Heart right ventricle (tissue), 16 donors: ENCODE data around the gene COPRS. TPM values are rescaled to one million over a fixed set of nuclear protein-coding genes. Genes with fewer than 3 reads are reported as not detected.
"Not testable (repeated sequence)": the region's sequence is repeated elsewhere in the genome, so short reads cannot be mapped to it uniquely, and the experiment has no call there.

Experiments
- ATAC-seq, 8 donors: fragments of 200-7000 bp; cut with Tn5 transposase; one replicate each; pipeline ENCODE4 v1.9.1; 2020; ENCODE audit warnings: mild to moderate bottlenecking in 8 of 8, moderate library complexity in 8 of 8, moderate number of reproducible peaks in 1 of 8
- DNase-seq, 2 donors: peaks; one replicate each; pipeline ENCODE4 v3.0.0-alpha.2; 2020
- H3K27ac ChIP-seq, 10 donors: fragments of 200-600 bp; sonication (generic) in 2 of 10; one replicate each; pipeline versions ENCODE4 v1.5.0 to v1.8.0; 2020 to 2022; ENCODE audit warnings: mild to moderate bottlenecking in 3 of 10
- H3K27me3 ChIP-seq, 7 donors: fragments of 200-600 bp; one replicate each; pipeline ENCODE4 v1.8.0; 2021 to 2022; ENCODE audit warnings: mild to moderate bottlenecking in 2 of 7
- H3K36me3 ChIP-seq, 9 donors: fragments of 200-600 bp; sonication (generic) in 1 of 9; one replicate each; pipeline versions ENCODE4 v1.5.0 to v1.8.0; 2020 to 2022; ENCODE audit warnings: mild to moderate bottlenecking in 2 of 9
- H3K4me1 ChIP-seq, 9 donors: fragments of 200-600 bp; sonication (generic) in 1 of 9; one replicate each; pipeline versions ENCODE4 v1.5.0 to v1.8.0; 2020 to 2022; ENCODE audit warnings: mild to moderate bottlenecking in 4 of 9
- H3K4me3 ChIP-seq, 10 donors: fragments of 200-600 bp; sonication (generic) in 2 of 10; one replicate each; pipeline versions ENCODE4 v1.5.0 to v1.8.0; 2020 to 2022; ENCODE audit warnings: mild to moderate bottlenecking in 7 of 10, moderate library complexity in 2 of 10
- H3K9me3 ChIP-seq, 11 donors: fragments of 200-600 bp in 10 of 11; sonication (generic) in 2 of 11; one replicate each; pipeline versions ENCODE4 v1.5.0 to v1.8.0; 2013 to 2022; ENCODE audit warnings: mild to moderate bottlenecking in 2 of 11, control low read depth in 1 of 11, moderate library complexity in 1 of 11
- CTCF ChIP-seq, 9 donors: fragments of 200-600 bp; sonication (generic) in 2 of 9; IDR thresholded peaks; one replicate each; pipeline versions ENCODE4 v1.5.0 to v1.8.0; 2021 to 2022; ENCODE audit warnings: antibody characterized with exemption in 9 of 9, mild to moderate bottlenecking in 5 of 9, moderate library complexity in 1 of 9
- WGBS, 2 donors: extraction: QIAGEN DNeasy Blood & Tissue Kit; methylation state at CpG; one replicate each; pipeline ENCODE4 v1.1.7; 2013; ENCODE audit warnings: inconsistent platforms in 1 of 2; 5-methylcytosine and 5-hydroxymethylcytosine counted together
- intact Hi-C, 10 donors: fragments of 100-400 bp; cut with DNase I; formaldehyde crosslinking; loops; one replicate each; pipeline versions ENCODE4 v1.11.1 to v1.14.2; 2022
- polyA plus RNA-seq, 2 donors: library from polyadenylated mRNA; stranded (reverse); fragments of 200-250 nt; gene quantifications; one replicate each; pipeline ENCODE4 v1.2.3, GENCODE V29; 2013
- total RNA-seq, 10 donors: library from RNA; stranded (reverse); fragmentation: NEBNext Ultra II Directional in 3 of 10; extraction: Animal tissue kit (Norgen Biotek cat#: 25700) in 3 of 10; gene quantifications; one replicate each; pipeline versions ENCODE4 v1.2.1 to v1.2.4, GENCODE V29; 2021 to 2023
- donor health status: Arrhythmogenic right ventricular cardiomyopathy.
- donor health status: ischemic (EF 13 %, LVEDD 7.1; RV severe dilation, severe dysfunction).
- donor health status: healthy with polysubstance abuse.
- donor health status: DM: no; HTN: yes; CAD: no.
- donor health status: DM: no; HTN: no; CAD: no.
- donor health status: ischemic (EF 25% LVEDD 6.9; RV normal size, moderate dysfunction).
- donor health status: ischemic (EF 25% LVEDD 5.7; RV mildly dilated, moderate dysfunction).
- donor health status: healthy.
- donor health status: DM: yes; HTN: yes; CAD: no.
- donor health status: Ischemic cardiomyopathy.
- donor health status: ischemic (EF 35%, LVEDD 5.7; RV mildly dilated, moderate dysfunction).
- donor health status: nonischemic (EF 11% LVEDD 7.7; RV severe dilation, severe dysfunction).
- donor health status: DM: yes; HTN: yes; CAD: no.
- donor health status: PGD.
- donor health status: ischemic (EF 29% LVEDD 5.4; RV normal size, mild dysfunction).
- donor health status: nonischemic (EF 23%, LVEDD 6.1; RV moderate dilation, normal function).

Gene COPRS
- total and polyA plus RNA-seq, 12 donors: 41.3 to 87.5 (median 48.0) TPM

- ATAC-seq (no peak), DNase-seq (no peak)
- no peaks in the 10 kb centered on the region for H3K27me3 ChIP-seq
- no peak for TF ChIP-seq CTCF (IDR thresholded peaks at IDR 0.05)
- intact Hi-C loops: no loop called here
- no peaks in the 10 kb centered on the region for H3K36me3 ChIP-seq
- no peak overlapping the region for H3K4me3 ChIP-seq
- WGBS, 2 donors: 66 to 69% methylated on average over 12 of the region's 12 CpGs
- H3K9me3 ChIP-seq: no peaks in the 10 kb centered on the region
- no peak overlapping the region for H3K27ac ChIP-seq
- peaks cover 0 to 7% (median 0%) of the 10 kb centered on the region in 9 donors for H3K4me1 ChIP-seq
Measured at GRCh38 chr17:31830971-31831858, 27.8 kb downstream of the COPRS start.

GRCh38 chr17:31829649-31830048 lies 29.4 kb downstream of the COPRS start:
- DNase-seq (no peak), ATAC-seq (no peak)
- Histone ChIP-seq H3K36me3 (no peaks in the 10 kb centered on the region), H3K4me1 (peaks cover 0 to 11% (median 0%) of the 10 kb centered on the region in 9 donors), H3K9me3 (no peaks in the 10 kb centered on the region), H3K27ac (no peak overlapping the region), H3K4me3 (no peak overlapping the region), H3K27me3 (no peaks in the 10 kb centered on the region)
- no peak for TF ChIP-seq CTCF (IDR thresholded peaks at IDR 0.05)
- 96 to 98% methylated on average over 3 of the region's 3 CpGs for WGBS, 2 donors
- intact Hi-C loops: no loop called here

- 90 to 94% methylated on average over 4 of the region's 4 CpGs for WGBS, 2 donors
- H3K27me3 ChIP-seq, intact Hi-C loops, DNase-seq, H3K4me3 ChIP-seq, ATAC-seq, H3K36me3 ChIP-seq, H3K27ac ChIP-seq, H3K9me3 ChIP-seq: not testable (repeated sequence)
- H3K4me1 ChIP-seq: peaks cover 0 to 11% (median 0%) of the 10 kb centered on the region in 9 donors
Measured at GRCh38 chr17:31828955-31829354, 30.1 kb downstream of the COPRS start.

- Histone ChIP-seq H3K36me3 (no peaks in the 10 kb centered on the region), H3K27me3 (no peaks in the 10 kb centered on the region), H3K27ac (no peak overlapping the region), H3K4me1 (peaks cover 0 to 10% (median 0%) of the 10 kb centered on the region in 9 donors), H3K4me3 (no peak overlapping the region), H3K9me3 (no peaks in the 10 kb centered on the region)
- intact Hi-C loops: no loop called here
- WGBS, 2 donors: 63 to 68% methylated on average over 14 of the region's 14 CpGs
- DNase-seq: no peak
- no peak for TF ChIP-seq CTCF (IDR thresholded peaks at IDR 0.05)
- ATAC-seq: peak in 6 of 8 donors; percentile 34 to 58 (median 49)
Measured at GRCh38 chr17:31825961-31826691, 32.9 kb downstream of the COPRS start.
